ENCODE measurements around the gene TMEM140.

- TF ChIP-seq CTCF (IDR thresholded peaks at IDR 0.05) = no peak
- no peak for TF ChIP-seq POLR2A (IDR thresholded peaks at IDR 0.05)
Measured at GRCh38 chr7:135213831-135214230, 66.0 kb downstream of the TMEM140 start.
